HG03558 (cell line): Measurements from ENCODE around the gene TEX10.
"Not testable (repeated sequence)": the region's sequence is repeated elsewhere in the genome, so short reads cannot be mapped to it uniquely, and the experiment has no call there.

Experiments
- ATAC-seq: cut with Tn5 transposase; IDR thresholded peaks from one replicate; pipeline ENCODE4 v1.9.1; 2021; ENCODE audit warnings: moderate number of reproducible peaks; ENCODE audit not compliant: unreplicated experiment; ENCODE audit errors: extremely low read depth

Gene TEX10

GRCh38 chr9:100352727-100353505 is at the start of gene TEX10:
Gene TEX10, minus strand, starts transcription at chr9:100352942. Its CDS starts 3,579 bp downstream, at chr9:100349363.
- ATAC-seq: peak; percentile 55

GRCh38 chr9:100401042-100401441 is 48.3 kb upstream of the TEX10 start:
- no peak for ATAC-seq

GRCh38 chr9:100397529-100398266 is 45.0 kb upstream of the TEX10 start:
- ATAC-seq: no peak

DNA sequence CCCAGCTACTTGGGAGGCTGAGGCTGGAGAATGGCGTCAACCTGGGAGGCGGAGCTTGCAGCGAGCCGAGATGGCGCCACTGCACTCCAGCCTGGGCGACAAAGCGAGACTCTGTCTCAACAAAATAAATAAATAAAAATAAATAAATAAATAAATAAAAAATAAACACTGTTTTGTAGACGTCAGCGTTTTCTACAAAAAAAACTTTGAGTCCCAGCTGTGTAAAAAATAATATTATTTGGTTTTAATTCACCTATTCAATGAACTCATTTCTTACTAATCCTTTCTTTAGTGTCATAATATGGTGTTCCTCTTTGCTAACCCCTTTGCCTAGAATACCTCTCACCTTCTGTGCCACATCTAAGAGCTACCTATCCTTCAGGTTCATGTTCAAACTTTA is 44.0 kb upstream of the TEX10 start:
- ATAC-seq: no peak

DNA sequence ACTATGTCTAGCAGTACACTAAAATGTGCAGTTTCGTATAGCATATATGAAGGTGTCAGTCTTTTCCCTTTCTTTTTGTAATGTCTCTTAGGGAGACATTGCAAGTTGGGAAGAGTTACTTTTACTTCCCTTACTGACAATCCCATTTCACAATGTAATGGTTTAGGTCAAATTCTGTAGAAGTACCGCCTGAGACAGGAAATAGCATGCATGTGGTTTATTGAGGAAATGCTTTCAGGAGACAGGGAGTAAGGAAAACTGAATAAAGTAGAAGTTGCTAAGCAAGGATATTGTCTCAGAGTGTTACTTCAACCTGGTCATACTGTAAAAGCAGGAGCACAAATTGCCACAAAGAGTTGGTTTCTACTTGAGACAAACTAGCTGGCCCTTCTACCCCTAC is 42.1 kb upstream of the TEX10 start:
- no peak for ATAC-seq

- no peak for ATAC-seq
These were observed 41.4 kb upstream of the TEX10 start for GRCh38 chr9:100394032-100394695.

GRCh38 chr9:100392989-100393388 is 40.2 kb upstream of the TEX10 start:
- not testable (repeated sequence) for ATAC-seq

DNA sequence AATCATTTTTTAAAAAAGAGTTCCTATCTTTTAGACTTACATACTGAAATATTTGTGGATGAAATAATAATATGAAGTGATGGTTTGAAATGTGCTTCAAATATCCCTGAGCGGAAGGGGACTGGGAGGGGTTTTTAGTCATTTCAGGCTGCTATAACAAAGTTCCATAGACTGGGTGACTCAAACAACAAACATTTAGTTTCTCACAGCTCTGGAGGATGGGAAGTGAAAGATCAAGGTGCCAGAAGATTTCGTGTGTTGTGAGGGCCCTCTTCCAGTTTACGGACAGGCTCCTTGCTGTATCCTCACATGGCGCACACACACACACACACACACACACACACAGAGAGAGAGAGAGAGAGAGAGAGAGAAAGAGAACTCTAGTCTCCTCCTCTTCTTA is 27.1 kb upstream of the TEX10 start:
- ATAC-seq: no peak

- no peak for ATAC-seq
These were observed 24.3 kb upstream of the TEX10 start for GRCh38 chr9:100377015-100377414.

- no peak for ATAC-seq
These were observed 22.9 kb upstream of the TEX10 start for GRCh38 chr9:100375658-100376057.

GRCh38 chr9:100372648-100373047 is 19.9 kb upstream of the TEX10 start:
- ATAC-seq: no peak

DNA sequence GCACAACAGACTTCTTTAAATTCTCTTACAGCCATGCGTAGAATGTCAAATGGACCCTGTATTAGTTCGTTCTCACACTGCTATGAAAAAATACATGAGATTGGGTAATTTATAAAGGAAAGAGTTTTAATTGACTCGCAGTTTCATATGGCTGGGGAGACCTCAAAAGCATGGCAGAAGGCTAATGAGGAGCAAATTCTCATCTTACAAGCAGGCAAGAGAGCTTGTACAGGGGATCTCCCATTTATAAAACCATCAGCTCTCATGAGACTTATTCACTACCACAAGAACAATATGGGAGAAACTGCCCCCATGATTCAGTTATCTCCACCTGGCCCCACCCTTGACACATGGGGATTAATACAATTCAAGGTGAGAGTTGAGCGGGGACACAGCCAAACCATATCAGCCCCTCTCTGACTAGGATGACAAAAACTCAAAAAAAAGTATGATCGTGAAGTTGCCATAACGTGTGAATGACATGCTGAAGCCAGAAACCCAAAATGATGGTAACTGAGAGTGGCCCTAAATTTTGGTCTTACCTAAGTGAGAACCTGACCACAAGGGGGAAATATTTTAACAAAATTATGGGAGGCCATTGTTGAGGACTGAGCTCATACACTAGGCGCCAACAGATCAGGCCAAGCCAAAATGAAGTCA is 17.5 kb upstream of the TEX10 start:
- no peak for ATAC-seq

DNA sequence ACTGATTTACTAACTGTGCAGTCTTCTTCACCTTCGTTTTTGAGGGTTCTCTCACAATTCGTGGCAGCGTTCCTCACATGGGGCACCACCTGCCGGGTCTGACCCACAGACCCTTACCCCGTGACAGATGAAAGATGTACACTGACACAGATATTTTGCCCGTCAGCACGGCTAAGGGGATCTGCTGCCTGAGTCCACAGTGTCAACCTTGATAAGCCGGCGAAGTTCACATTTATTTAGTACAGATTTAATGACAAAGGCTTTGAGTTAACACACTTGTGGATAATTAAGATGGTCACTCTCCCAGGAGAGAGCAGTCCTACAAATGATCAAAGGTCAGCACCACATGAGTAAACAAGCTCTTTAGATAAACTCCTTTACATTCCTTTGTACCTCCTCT is 15.9 kb upstream of the TEX10 start:
- no peak for ATAC-seq

- ATAC-seq: no peak
These were observed 13.4 kb upstream of the TEX10 start for GRCh38 chr9:100366121-100366520.

DNA sequence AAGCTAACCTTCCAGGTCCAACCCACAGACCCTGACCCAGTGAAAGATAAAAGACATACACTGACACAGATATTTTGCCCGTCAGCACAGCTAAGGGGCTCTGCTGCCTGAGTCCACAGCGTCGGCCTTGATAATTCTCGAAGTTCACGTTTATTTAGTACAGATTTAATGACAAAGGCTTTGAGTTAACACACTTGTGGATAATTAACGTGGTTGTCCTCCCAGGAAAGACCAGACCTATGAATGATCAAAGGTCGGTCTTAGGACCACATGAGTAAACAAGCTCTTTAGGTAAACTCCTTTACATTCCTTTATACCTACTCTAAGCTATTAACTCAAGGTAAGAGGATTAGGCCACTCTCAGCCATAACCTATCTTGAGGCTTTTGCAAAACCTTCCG is 11.3 kb upstream of the TEX10 start:
- ATAC-seq: no peak

- no peak for ATAC-seq
These were observed 6.3 kb upstream of the TEX10 start for GRCh38 chr9:100359057-100359456.

- no peak for ATAC-seq
These were observed 4.8 kb upstream of the TEX10 start for GRCh38 chr9:100357501-100357900.

DNA sequence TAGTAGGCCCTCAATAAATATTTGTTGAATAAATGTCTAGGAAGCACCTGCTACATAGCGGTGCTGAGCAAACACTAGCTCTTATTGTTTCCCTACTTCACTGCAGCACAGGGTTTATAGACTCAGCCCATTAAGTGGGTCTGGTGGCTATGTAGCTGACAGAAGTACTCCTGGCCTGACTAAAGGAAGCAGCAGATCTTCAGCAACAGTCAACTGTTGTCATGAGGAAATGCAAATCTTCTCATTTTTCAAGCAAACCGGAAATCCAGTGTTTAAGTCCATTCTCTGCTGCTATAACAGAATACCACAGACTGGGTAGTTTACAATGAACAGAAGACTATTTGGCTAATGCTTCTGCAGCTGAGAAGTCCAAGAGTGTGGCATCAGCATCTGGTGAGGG is 2.8 kb upstream of the TEX10 start:
- ATAC-seq: no peak

GRCh38 chr9:100354121-100354800 is 1.5 kb upstream of the TEX10 start:
- no peak for ATAC-seq

DNA sequence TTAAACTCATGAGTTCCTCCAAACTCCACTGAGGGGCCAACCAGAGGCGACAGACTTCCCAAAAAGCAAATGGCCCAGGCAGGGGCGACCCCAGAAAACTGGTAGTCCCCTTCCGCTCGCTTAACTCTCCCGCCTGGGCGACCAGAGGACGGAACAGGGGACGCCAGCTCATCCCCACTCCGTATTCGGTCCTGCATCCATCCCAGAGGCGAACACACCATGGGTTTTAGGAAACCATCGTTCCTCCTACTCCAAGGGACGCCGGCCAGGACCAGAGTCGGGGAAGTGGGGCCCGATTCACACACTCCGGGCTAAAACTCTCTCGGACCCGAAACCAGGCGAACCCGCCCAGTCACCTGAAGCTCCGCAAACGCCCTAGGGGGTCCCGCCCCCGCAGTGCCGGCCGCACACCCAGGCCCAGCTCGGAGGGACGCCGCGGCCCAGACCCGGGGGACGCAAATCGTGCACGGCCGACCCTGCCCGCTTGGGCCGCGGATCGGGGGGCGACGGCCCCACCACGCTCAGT is 478 bp downstream of the TEX10 start:
- ATAC-seq: peak; percentile 22
